HG03175 (cell line): ENCODE measurements around the gene RHCE.
A peak's percentile ranks its signal among the peaks of the same experiment; 100 is the strongest.
"Not testable (repeated sequence)": the region's sequence is repeated elsewhere in the genome, so short reads cannot be mapped to it uniquely, and the experiment has no call there.

ENCODE experiments used
- ATAC-seq: cut with Tn5 transposase; IDR thresholded peaks from one replicate; pipeline ENCODE4 v1.9.1; 2021; ENCODE audit warnings: mild to moderate bottlenecking, moderate library complexity; ENCODE audit not compliant: unreplicated experiment

Gene RHCE

GRCh38 chr1:25433389-25434186 lies 13.0 kb upstream of the RHCE start:
- no peak for ATAC-seq

GRCh38 chr1:25432749-25433388 lies 12.2 kb upstream of the RHCE start:
- no peak for ATAC-seq

- no peak for ATAC-seq
Measured at GRCh38 chr1:25431955-25432719, 11.5 kb upstream of the RHCE start.

- peak; percentile 28 for ATAC-seq
Measured at GRCh38 chr1:25430967-25431881, 10.6 kb upstream of the RHCE start.

GRCh38 chr1:25430073-25430966 lies 9.7 kb upstream of the RHCE start, which contains the start of gene MACO1:
Gene MACO1, plus strand, starts transcription at chr1:25430897. Its CDS starts 202 bp downstream, at chr1:25431099.
- ATAC-seq = peak; percentile 88

- ATAC-seq = no peak
Measured at GRCh38 chr1:25428475-25429166, 8.0 kb upstream of the RHCE start.

GRCh38 chr1:25427696-25428095 lies 7.1 kb upstream of the RHCE start:
- ATAC-seq = no peak

- no peak for ATAC-seq
Measured at GRCh38 chr1:25425098-25426085, 4.8 kb upstream of the RHCE start.

GRCh38 chr1:25423206-25423605 lies 2.6 kb upstream of the RHCE start:
- not testable (repeated sequence) for ATAC-seq

GRCh38 chr1:25419339-25419738 lies 1.3 kb downstream of the RHCE start:
- not testable (repeated sequence) for ATAC-seq

- not testable (repeated sequence) for ATAC-seq
Measured at GRCh38 chr1:25417280-25417679, 3.3 kb downstream of the RHCE start.

- ATAC-seq = not testable (repeated sequence)
Measured at GRCh38 chr1:25414578-25414977, 6.0 kb downstream of the RHCE start.

GRCh38 chr1:25414157-25414556 lies 6.5 kb downstream of the RHCE start:
- not testable (repeated sequence) for ATAC-seq

GRCh38 chr1:25412872-25413623 lies 7.6 kb downstream of the RHCE start:
- not testable (repeated sequence) for ATAC-seq

- ATAC-seq = not testable (repeated sequence)
Measured at GRCh38 chr1:25409641-25410427, 10.8 kb downstream of the RHCE start.

GRCh38 chr1:25405731-25406305 lies 14.8 kb downstream of the RHCE start:
- not testable (repeated sequence) for ATAC-seq
